GM21367 (cell line): ENCODE data around the gene ATP2B3.
A peak's percentile ranks its signal among the peaks of the same experiment; 100 is the strongest.

Source experiments
- ATAC-seq: cut with Tn5 transposase; IDR thresholded peaks from one replicate; pipeline ENCODE4 v1.9.1; 2021; ENCODE audit not compliant: unreplicated experiment

Gene ATP2B3

GRCh38 chrX:153609917-153610835 is 92.7 kb downstream of the ATP2B3 start:
- ATAC-seq, result peak; percentile 74

GRCh38 chrX:153610836-153611213 is 93.4 kb downstream of the ATP2B3 start:
- ATAC-seq, result no peak

GRCh38 chrX:153611298-153612095 is 94.1 kb downstream of the ATP2B3 start:
- ATAC-seq, result no peak

- no peak for ATAC-seq
Measured at GRCh38 chrX:153612413-153612812, 95.0 kb downstream of the ATP2B3 start.

- no peak for ATAC-seq
Measured at GRCh38 chrX:153614818-153615217, 97.4 kb downstream of the ATP2B3 start.

GRCh38 chrX:153620576-153620975 is 103.1 kb downstream of the ATP2B3 start:
- ATAC-seq, result no peak

- no peak for ATAC-seq
Measured at GRCh38 chrX:153621949-153622598, 104.6 kb downstream of the ATP2B3 start.

- no peak for ATAC-seq
Measured at GRCh38 chrX:153622661-153623309, 105.3 kb downstream of the ATP2B3 start.

GRCh38 chrX:153623310-153624029 is 106.0 kb downstream of the ATP2B3 start:
- no peak for ATAC-seq

- ATAC-seq, result no peak
Measured at GRCh38 chrX:153624196-153625091, 107.0 kb downstream of the ATP2B3 start.

- no peak for ATAC-seq
Measured at GRCh38 chrX:153625271-153626024, 108.0 kb downstream of the ATP2B3 start.

- no peak for ATAC-seq
Measured at GRCh38 chrX:153626025-153626633, 108.7 kb downstream of the ATP2B3 start.

- no peak for ATAC-seq
Measured at GRCh38 chrX:153626863-153627674, 109.6 kb downstream of the ATP2B3 start.

- no peak for ATAC-seq
Measured at GRCh38 chrX:153627675-153628111, 110.3 kb downstream of the ATP2B3 start.

- no peak for ATAC-seq
Measured at GRCh38 chrX:153628129-153628528, 110.7 kb downstream of the ATP2B3 start.

- no peak for ATAC-seq
Measured at GRCh38 chrX:153628665-153629064, 111.2 kb downstream of the ATP2B3 start.

GRCh38 chrX:153631346-153631745 is 113.9 kb downstream of the ATP2B3 start:
- ATAC-seq, result no peak
